Measurements from ENCODE around the gene UIMC1. TPM values are rescaled to one million over a fixed set of nuclear protein-coding genes. Genes with fewer than 3 reads are reported as not detected.

UIMC1 gene
- total and polyA plus RNA-seq, 2 donors (not counting 1 experiment from before 2014, with no cell fraction given), result 49.2 to 98.1 TPM

GRCh38 chr5:176922817-176923216 is 83.8 kb downstream of the UIMC1 start:
- H3K9me3 Mint-ChIP-seq (ENCODE audit: insufficient read depth), result no peaks in the 10 kb centered on the region
- no peaks in the 10 kb centered on the region for H3K4me1 Mint-ChIP-seq
- Histone ChIP-seq H3K36me3 (replicated peaks in 1 of 2; ENCODE audit: control extremely low read depth in 1 of 2, control insufficient read depth in 1 of 2, extremely low read depth in 1 of 2, insufficient read depth in 2 of 2, low read length in 1 of 2) (peaks cover 10 to 32% of the 10 kb centered on the region in 2 experiments), H3K79me2 (ENCODE audit: control insufficient read depth, insufficient read depth, low read length) (peaks cover 21% of the 10 kb centered on the region), H3K4me3 (ENCODE audit: control extremely low read depth in 1 of 5, extremely low read depth in 1 of 5, insufficient read depth in 1 of 5, low read depth in 2 of 5, low read length in 4 of 5) (no peak overlapping the region), H3K9me3 (ENCODE audit: control extremely low read depth in 1 of 3, control insufficient read depth in 2 of 3, insufficient read depth in 1 of 3, low read length in 2 of 3) (no peaks in the 10 kb centered on the region), H3K27me3 (replicated peaks in 1 of 4; ENCODE audit: control extremely low read depth in 1 of 4, control insufficient read depth in 3 of 4, insufficient read depth in 4 of 4, low read length in 3 of 4) (no peaks in the 10 kb centered on the region), H3K4me1 (ENCODE audit: control insufficient read depth in 2 of 2, insufficient read depth in 2 of 2, low read length in 2 of 2) (no peaks in the 10 kb centered on the region), H3K27ac (ENCODE audit: low read length in 2 of 2) (no peak overlapping the region), H4K20me1 (ENCODE audit: control insufficient read depth, insufficient read depth, low read length, poor library complexity, severe bottlenecking) (peaks cover 6% of the 10 kb centered on the region), H3K9ac (ENCODE audit: low read length) (no peak overlapping the region), H3K4me2 (replicated peaks; ENCODE audit: low read depth, low read length, poor library complexity, severe bottlenecking) (no peak overlapping the region), H2AFZ (ENCODE audit: insufficient read depth, low read depth, low read length, poor library complexity, severe bottlenecking) (no peak overlapping the region)
- DNase-seq, result no peak
- H3K27me3 Mint-ChIP-seq, result no peaks in the 10 kb centered on the region
- TF ChIP-seq CTCF (IDR thresholded peaks at IDR 0.05), result no peak
- no peak for TF ChIP-seq EZH2 (IDR thresholded peaks at IDR 0.05; ENCODE audit: borderline replicate concordance, insufficient read depth, low read depth, low read length, poor library complexity, severe bottlenecking)
- WGBS (ENCODE audit: insufficient coverage), result 100% methylated on average over 1 of the region's 2 CpGs
- no peak overlapping the region for H3K27ac Mint-ChIP-seq
- no peak overlapping the region for H3K4me3 Mint-ChIP-seq
- intact Hi-C loops (cut with micrococcal nuclease), result no loop called here
- ChIA-PET POLR2A (no interaction called here), CTCF (no interaction called here)
- ATAC-seq (ENCODE audit: low read depth), result no peak

GRCh38 chr5:176921714-176922113 is 84.9 kb downstream of the UIMC1 start:
- Histone ChIP-seq H3K9me3 (ENCODE audit: control extremely low read depth in 1 of 3, control insufficient read depth in 2 of 3, insufficient read depth in 1 of 3, low read length in 2 of 3) (no peaks in the 10 kb centered on the region), H2AFZ (ENCODE audit: insufficient read depth, low read depth, low read length, poor library complexity, severe bottlenecking) (no peak overlapping the region), H3K4me3 (ENCODE audit: control extremely low read depth in 1 of 5, extremely low read depth in 1 of 5, insufficient read depth in 1 of 5, low read depth in 2 of 5, low read length in 4 of 5) (no peak overlapping the region), H3K27ac (ENCODE audit: low read length in 2 of 2) (no peak overlapping the region), H3K36me3 (replicated peaks in 1 of 2; ENCODE audit: control extremely low read depth in 1 of 2, control insufficient read depth in 1 of 2, extremely low read depth in 1 of 2, insufficient read depth in 2 of 2, low read length in 1 of 2) (peaks cover 10 to 32% of the 10 kb centered on the region in 2 experiments), H3K4me2 (replicated peaks; ENCODE audit: low read depth, low read length, poor library complexity, severe bottlenecking) (no peak overlapping the region), H3K4me1 (ENCODE audit: control insufficient read depth in 2 of 2, insufficient read depth in 2 of 2, low read length in 2 of 2) (no peaks in the 10 kb centered on the region), H3K79me2 (ENCODE audit: control insufficient read depth, insufficient read depth, low read length) (peaks cover 21% of the 10 kb centered on the region), H4K20me1 (ENCODE audit: control insufficient read depth, insufficient read depth, low read length, poor library complexity, severe bottlenecking) (peaks cover 10% of the 10 kb centered on the region), H3K9ac (ENCODE audit: low read length) (no peak overlapping the region), H3K27me3 (replicated peaks in 1 of 4; ENCODE audit: control extremely low read depth in 1 of 4, control insufficient read depth in 3 of 4, insufficient read depth in 4 of 4, low read length in 3 of 4) (no peaks in the 10 kb centered on the region)
- TF ChIP-seq CTCF (IDR thresholded peaks at IDR 0.05) (no peak), EZH2 (IDR thresholded peaks at IDR 0.05; ENCODE audit: borderline replicate concordance, insufficient read depth, low read depth, low read length, poor library complexity, severe bottlenecking) (no peak)
- Mint-ChIP-seq H3K4me3 (no peak overlapping the region), H3K27ac (no peak overlapping the region), H3K4me1 (no peaks in the 10 kb centered on the region), H3K27me3 (no peaks in the 10 kb centered on the region), H3K9me3 (ENCODE audit: insufficient read depth) (no peaks in the 10 kb centered on the region)
- POLR2A ChIA-PET, result no interaction called here
- ATAC-seq (ENCODE audit: low read depth) (no peak), DNase-seq (no peak)
- CTCF ChIA-PET, result no interaction called here
- intact Hi-C loops (cut with micrococcal nuclease), result no loop called here
- 95% methylated on average over 2 of the region's 3 CpGs for WGBS (ENCODE audit: insufficient coverage)

All from B cell (primary cell).